ENCODE measurements around the gene NPR1.
"Not testable (repeated sequence)": the region's sequence is repeated elsewhere in the genome, so short reads cannot be mapped to it uniquely, and the experiment has no call there.

NPR1 gene

DNA sequence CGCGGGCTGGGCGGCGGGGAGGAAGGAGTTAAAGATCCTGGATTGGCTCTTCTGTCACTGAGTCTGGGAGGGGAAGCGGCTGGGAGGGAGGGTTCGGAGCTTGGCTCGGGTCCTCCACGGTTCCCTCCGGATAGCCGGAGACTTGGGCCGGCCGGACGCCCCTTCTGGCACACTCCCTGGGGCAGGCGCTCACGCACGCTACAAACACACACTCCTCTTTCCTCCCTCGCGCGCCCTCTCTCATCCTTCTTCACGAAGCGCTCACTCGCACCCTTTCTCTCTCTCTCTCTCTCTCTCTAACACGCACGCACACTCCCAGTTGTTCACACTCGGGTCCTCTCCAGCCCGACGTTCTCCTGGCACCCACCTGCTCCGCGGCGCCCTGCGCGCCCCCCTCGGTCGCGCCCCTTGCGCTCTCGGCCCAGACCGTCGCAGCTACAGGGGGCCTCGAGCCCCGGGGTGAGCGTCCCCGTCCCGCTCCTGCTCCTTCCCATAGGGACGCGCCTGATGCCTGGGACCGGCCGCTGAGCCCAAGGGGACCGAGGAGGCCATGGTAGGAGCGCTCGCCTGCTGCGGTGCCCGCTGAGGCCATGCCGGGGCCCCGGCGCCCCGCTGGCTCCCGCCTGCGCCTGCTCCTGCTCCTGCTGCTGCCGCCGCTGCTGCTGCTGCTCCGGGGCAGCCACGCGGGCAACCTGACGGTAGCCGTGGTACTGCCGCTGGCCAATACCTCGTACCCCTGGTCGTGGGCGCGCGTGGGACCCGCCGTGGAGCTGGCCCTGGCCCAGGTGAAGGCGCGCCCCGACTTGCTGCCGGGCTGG, at the start of gene NPR1:
Gene NPR1 (plus strand): TSS at position 170 of the 818 bp plus-strand sequence. CDS start 421 bp downstream, at position 591.
- FAIRE-seq, result no peak

DNA sequence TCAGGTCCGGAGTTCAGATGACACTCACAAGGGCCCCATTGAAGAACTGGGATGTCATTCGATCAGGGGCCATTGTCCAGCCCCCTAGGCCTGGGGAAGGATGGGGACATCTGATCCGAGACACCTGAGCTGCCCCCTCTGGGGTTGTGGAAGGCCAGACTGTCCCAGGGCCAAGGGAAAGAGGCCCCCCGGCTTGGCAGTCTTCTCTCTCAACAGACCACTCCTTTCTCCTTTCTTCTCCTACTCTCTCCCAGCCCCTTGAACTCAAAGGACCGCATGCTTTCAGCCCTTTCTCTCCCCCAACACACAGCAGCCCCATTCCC, 49.2 kb upstream of the NPR1 start:
- no peak for FAIRE-seq

DNA sequence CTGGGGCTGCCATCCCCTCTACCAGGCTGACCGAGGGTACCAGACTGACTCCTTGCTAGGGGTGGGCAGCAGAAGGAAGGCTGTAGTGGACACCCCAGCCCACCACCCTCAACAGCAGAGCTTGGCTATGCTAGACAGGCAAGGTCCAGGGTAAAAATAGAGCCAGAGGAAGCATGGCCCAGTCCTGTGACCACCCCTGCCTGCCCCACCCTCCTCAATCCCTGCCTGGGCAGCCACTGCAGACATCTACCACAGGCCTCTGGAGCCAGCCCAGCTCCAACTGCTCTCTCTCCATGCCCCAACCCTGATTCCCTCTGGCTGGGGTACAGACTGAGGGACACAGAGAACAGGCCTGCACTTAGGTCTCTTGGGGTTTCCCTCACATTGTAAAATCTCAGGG, 48.5 kb upstream of the NPR1 start:
- no peak for FAIRE-seq

DNA sequence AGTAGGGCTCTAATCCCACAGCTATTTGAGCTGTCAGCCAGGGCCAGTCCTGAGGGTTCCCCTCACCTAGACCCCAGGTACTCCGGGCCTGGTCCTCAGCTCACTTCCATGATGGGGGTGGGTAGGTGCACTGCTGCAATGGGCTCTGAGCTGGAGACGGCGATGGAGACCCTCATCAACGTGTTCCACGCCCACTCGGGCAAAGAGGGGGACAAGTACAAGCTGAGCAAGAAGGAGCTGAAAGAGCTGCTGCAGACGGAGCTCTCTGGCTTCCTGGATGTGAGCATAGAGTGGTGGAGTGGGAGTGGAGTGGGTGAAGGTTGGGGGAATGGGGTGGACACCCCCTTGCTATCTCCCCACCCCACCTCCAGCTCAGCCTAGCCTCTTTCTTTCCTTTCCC, 48.1 kb upstream of the NPR1 start:
- FAIRE-seq, result no peak

DNA sequence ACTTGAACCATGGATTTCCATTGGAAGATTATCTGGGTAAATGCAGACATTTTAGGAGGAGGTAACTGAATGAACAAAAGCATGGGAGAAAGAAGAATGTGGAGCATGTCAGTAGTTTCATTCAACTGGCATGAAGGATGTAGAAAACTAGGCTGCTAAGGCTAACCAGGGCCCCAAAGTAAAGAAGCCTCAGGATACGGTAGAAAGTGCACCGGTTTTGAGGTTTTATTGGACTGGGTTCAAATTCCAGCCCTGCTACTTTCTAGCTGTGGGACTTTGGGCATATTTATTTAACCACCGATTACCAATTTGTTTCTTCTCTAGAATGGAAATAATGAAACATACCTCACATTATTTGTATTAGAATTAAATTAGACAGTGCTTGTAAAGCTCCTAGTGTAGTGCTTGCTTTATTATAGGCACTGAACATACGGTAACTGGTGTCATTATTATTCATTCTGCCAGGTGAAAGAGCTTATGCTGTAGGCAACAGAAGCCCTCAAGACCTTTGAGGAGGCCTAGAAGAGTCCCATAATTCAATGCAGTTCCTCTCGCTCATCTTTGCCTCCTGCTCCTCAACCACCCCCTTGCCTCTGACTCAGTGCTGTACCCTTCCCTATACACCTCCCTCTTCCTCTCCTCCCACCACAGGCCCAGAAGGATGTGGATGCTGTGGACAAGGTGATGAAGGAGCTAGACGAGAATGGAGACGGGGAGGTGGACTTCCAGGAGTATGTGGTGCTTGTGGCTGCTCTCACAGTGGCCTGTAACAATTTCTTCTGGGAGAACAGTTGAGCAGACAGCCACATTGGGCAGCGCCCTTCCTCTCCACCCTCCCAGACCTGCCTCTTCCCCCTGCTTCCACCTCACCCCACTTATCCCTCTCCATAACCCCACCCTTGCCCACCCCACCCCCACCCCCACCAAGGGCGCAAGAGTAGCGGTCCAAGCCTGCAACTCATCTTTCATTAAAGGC, 47.2 kb upstream of the NPR1 start:
- FAIRE-seq, result no peak

- FAIRE-seq, result no peak
Measured at GRCh38 chr1:153633161-153633753, 45.2 kb upstream of the NPR1 start.

GRCh38 chr1:153633754-153634665, 44.5 kb upstream of the NPR1 start, which contains the start of gene CHTOP:
CHTOP (plus strand) TSS chr1:153634066; CDS start chr1:153636589, 2,523 bp downstream.
- peak; percentile 94 for FAIRE-seq

DNA sequence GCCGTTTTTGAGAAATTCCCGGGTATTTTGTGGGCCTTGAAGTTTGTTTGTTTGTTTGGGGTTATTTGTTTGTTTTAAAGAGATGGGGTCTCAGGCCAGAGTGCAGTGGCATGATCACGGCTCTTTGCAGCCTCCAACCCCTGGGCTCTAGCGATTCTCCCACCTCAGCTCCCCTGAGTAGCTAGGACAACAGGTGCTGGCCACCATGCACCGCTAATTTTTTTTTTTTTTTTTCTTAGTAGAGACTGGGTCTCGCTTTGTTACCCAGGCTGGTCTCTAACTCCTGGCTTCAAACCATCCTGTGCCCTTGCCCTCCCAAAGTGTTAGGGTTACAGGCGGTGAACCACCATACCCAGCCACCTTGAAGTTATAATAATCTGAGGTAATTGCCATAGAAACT, 42.6 kb upstream of the NPR1 start:
- no peak for FAIRE-seq

GRCh38 chr1:153636312-153636711, 42.2 kb upstream of the NPR1 start:
- no peak for FAIRE-seq

GRCh38 chr1:153638261-153638660, 40.2 kb upstream of the NPR1 start:
- no peak for FAIRE-seq

- no peak for FAIRE-seq
Measured at GRCh38 chr1:153639280-153639679, 39.2 kb upstream of the NPR1 start.

DNA sequence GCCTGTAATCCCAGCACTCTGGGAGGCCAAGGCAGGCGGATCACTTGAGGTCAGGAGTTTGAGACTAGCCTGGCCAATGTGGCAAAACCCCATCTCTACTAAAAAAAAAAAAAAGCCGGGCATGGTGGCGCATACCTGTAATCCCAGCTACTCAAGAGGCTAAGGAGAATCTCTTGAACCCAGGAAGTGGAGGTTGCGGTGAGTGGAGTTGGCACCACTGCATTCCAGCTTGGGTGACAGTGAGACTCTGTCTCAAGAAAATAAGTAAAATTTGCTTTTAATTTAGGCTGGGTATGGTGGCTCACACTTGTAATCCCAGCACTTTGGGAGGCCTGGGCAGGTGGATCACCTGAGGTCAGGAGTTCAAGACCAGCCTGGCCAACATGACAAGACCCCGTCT, 38.3 kb upstream of the NPR1 start:
- not testable (repeated sequence) for FAIRE-seq

DNA sequence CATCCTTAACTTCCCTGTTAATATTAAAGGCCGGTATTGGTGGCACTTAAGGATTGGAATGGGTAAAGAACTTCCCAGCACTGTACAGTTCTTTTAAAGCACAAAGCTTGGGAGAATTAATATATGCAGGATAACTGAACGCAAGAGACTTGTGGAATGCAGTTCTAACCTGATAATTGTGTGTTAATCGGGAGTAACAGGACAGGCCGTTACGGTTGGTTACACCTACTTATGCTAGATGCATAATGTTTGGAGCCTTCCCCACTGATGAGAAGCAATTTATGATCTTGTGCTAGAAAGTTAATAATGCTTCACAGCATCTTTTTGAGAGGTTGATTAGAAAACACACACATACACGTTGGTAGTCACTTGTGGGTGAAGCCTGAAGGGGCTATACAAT, 37.6 kb upstream of the NPR1 start:
- no peak for FAIRE-seq

DNA sequence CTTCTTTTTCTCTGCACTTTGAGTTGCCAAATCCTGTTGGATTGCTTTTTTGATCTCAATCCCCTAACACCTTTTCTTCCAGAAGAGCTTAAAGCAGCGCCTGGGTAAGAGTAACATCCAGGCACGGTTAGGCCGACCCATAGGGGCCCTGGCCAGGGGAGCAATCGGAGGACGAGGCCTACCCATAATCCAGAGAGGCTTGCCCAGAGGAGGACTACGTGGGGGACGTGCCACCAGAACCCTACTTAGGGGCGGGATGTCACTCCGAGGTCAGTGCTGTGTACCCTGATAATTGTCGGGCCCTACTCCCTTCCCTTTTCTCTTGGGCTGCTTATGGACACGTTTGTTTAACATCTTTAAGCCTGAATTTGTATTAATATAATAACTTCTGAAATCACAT, 36.3 kb upstream of the NPR1 start:
- FAIRE-seq, result no peak

DNA sequence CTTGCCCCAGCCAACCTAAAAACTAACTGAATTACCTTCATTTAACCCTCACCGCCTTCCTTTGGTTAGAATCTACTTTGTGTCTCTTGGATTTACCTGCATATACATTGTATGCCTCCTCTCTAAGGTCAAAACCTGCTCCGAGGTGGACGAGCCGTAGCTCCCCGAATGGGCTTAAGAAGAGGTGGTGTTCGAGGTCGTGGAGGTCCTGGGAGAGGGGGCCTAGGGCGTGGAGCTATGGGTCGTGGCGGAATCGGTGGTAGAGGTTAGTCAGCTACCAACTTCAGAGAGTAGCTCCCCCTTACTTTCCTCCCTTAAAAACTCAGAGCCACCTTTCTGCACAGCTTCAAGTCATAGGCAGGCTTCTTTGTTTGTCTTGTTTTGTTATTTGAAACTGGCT, 35.4 kb upstream of the NPR1 start:
- no peak for FAIRE-seq

- no peak for FAIRE-seq
Measured at GRCh38 chr1:153643816-153644215, 34.7 kb upstream of the NPR1 start.

- FAIRE-seq, result no peak
Measured at GRCh38 chr1:153646672-153647345, 31.7 kb upstream of the NPR1 start.

DNA sequence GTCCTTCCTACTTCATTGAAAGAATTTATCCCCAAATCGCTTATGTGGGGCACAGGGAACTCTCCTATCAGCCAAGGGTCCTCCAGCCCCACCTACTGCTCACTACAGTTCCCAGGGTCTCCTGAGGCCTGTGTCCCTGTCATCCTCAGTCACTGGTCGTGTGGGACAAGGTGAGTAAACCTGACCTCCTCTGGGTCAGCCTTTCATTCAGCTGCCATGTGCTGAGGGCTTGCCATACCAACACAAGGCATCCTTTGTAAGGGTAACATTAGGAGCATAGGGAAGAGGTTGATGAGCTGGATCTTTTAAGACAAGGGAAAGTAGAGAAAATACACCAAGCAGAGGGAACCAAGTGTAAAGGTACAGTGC, 31.2 kb upstream of the NPR1 start:
- no peak for FAIRE-seq

DNA sequence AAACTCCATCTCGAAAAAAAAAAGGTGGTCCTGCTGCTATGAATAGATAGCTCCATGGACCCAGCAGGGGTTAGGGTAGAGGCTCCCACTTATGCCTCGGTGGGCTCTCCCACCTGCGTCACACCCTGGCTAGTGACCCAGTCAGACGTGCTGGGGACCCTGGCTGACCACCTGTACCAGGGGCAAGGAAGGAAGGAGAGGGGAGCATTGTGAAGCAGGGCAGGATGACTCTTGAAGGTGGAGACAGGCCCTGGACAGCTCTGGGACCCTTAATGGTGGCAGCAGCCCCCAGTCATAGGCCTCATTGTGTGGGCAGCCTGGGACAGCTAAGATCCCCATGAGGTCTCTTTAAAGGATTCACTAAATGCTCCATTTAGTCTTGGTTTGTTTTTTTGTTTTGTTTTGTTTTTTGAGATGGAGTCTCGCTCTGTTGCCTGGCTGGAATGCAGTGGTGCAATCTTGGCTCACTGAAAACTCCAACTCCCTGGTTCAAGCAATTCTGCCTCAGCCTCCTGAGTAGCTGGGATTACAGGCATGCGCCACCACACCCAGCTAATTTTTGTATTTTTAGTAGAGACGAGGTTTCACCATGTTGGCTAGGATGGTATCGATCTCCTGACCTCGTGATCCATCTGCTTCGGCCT, 30.4 kb upstream of the NPR1 start:
- FAIRE-seq, result no peak

DNA sequence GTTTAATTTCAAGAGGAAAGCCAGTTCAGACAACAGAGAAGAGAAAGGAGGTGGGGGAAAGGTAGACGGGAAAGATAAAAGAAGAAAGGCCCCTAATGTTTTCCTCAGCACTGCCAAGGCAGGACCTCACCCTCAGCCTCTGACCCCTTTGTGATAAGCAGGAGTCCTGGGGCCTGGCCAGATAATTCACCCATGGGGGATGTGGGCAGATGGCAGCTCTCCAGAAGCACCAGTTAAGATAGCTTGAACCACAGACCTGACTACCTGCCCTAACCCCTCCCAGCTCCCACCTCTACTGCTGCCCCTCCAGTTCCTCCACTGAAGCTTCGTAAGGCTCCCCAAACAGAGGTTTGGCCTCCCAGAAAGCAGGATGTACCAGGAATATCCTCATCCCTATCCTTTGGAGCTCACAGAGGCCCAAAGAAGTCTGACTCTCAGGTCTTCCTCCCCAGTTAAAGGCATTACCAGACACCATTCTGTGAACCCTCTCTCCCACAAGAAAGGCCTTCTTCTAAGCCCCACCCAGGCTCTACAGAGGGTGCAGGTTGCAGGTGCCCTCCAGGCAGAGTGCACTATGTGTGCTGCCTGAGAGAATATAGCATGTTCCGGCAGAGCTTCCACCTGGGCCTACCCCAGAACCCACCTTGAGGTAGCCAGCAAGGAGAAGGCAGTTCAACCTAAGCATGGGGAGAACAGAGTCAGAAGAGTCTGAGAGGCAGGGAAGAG, 29.2 kb upstream of the NPR1 start:
- FAIRE-seq, result no peak

GRCh38 chr1:153649863-153650235, 28.6 kb upstream of the NPR1 start:
- no peak for FAIRE-seq

Measured in G401.6 (cell line).